Neural cell (in vitro differentiated cells): Measurements from ENCODE around the gene AHNAK. TPM values are rescaled to one million over a fixed set of nuclear protein-coding genes. Genes with fewer than 3 reads are reported as not detected.

Experiments used
- H2AFZ ChIP-seq: fragments of 200-600, 300-800 bp; sonication (generic), shearing (Covaris generic); 2 replicates; pipeline ENCODE4 v1.6.0; 2014; ENCODE audit warnings: low read depth, mild to moderate bottlenecking, antibody characterized with exemption, low read length, moderate library complexity
- H3F3A ChIP-seq: fragments of 200-600 bp; shearing (Covaris generic); 2 replicates; pipeline ENCODE4 v1.6.1; 2016; ENCODE audit warnings: mild to moderate bottlenecking, moderate library complexity, mixed read lengths, antibody characterized with exemption, low read length; ENCODE audit not compliant: insufficient read depth, poor library complexity, severe bottlenecking
- H3K27ac ChIP-seq: fragments of 200-600, 300-800 bp; sonication (generic), shearing (Covaris generic); 2 replicates; pipeline ENCODE4 v1.5.1; 2014; ENCODE audit warnings: mild to moderate bottlenecking, low read length, moderate library complexity
- H3K27me3 ChIP-seq: fragments of 300-800, 200-600 bp; sonication (generic), shearing (Covaris generic); 2 replicates; pipeline ENCODE4 v1.6.0; 2014; ENCODE audit warnings: mild to moderate bottlenecking, low read depth, low read length, moderate library complexity; ENCODE audit not compliant: insufficient read depth
- H3K36me3 ChIP-seq: fragments of 300-800, 200-600 bp; sonication (generic), shearing (Covaris generic); 2 replicates; pipeline ENCODE4 v1.5.1; 2014; ENCODE audit warnings: mild to moderate bottlenecking, antibody characterized with exemption, low read length, moderate library complexity; ENCODE audit not compliant: insufficient read depth
- H3K4me2 ChIP-seq: fragments of 300-800, 200-600 bp; sonication (generic), shearing (Covaris generic); 2 replicates; pipeline ENCODE4 v1.6.0; 2014; ENCODE audit warnings: mild to moderate bottlenecking, low read length
- H3K4me3 ChIP-seq: fragments of 300-800, 200-600 bp; sonication (generic), shearing (Covaris generic); 2 replicates; pipeline ENCODE4 v1.5.1; 2014; ENCODE audit warnings: mild to moderate bottlenecking, low read length, moderate library complexity
- H3K79me2 ChIP-seq: fragments of 200-600 bp; shearing (Covaris generic); replicated peaks from 2 replicates; pipeline ENCODE4 v1.6.0; 2014; ENCODE audit warnings: mild to moderate bottlenecking, low read length, moderate library complexity; ENCODE audit not compliant: insufficient read depth
- H3K9ac ChIP-seq: fragments of 300-800, 200-600 bp; sonication (generic), shearing (Covaris generic); 2 replicates; pipeline ENCODE4 v1.6.1; 2016; ENCODE audit warnings: mild to moderate bottlenecking, low read length, mixed read lengths
- H3K9me2 ChIP-seq: fragments of 200-600 bp; shearing (Covaris generic); 2 replicates; pipeline ENCODE4 v1.6.1; 2016; ENCODE audit warnings: mild to moderate bottlenecking, low read length, mixed read lengths; ENCODE audit not compliant: insufficient read depth
- H3K9me3 ChIP-seq: fragments of 200-600, 300-800 bp; sonication (generic), shearing (Covaris generic); 2 replicates; pipeline ENCODE4 v1.6.1; 2016; ENCODE audit warnings: mild to moderate bottlenecking, mixed run types, low read length, moderate library complexity, mixed read lengths
- H4K20me1 ChIP-seq: fragments of 200-600 bp; shearing (Covaris generic); 2 replicates; pipeline ENCODE4 v1.6.1; 2016; ENCODE audit warnings: mild to moderate bottlenecking, mixed run types; ENCODE audit not compliant: insufficient read depth
- CTCF ChIP-seq: fragments of 450-650 bp; IDR thresholded peaks from 2 replicates; pipeline ENCODE4 v1.5.1; 2014; ENCODE audit warnings: antibody characterized with exemption, mild to moderate bottlenecking, moderate library complexity; ENCODE audit not compliant: poor library complexity, severe bottlenecking
- EP300 ChIP-seq: fragments of 450-650 bp; conservative IDR thresholded peaks from 2 replicates; pipeline ENCODE4 v1.6.1; 2014; ENCODE audit warnings: antibody characterized with exemption, mild to moderate bottlenecking, moderate library complexity; ENCODE audit not compliant: poor library complexity, severe bottlenecking
- EZH2 ChIP-seq: fragments of 200-600, 300-800 bp; shearing (Covaris generic), sonication (generic); IDR thresholded peaks from 2 replicates; pipeline ENCODE4 v1.6.1; 2014; ENCODE audit warnings: antibody characterized with exemption, low read length, borderline replicate concordance, mild to moderate bottlenecking; ENCODE audit not compliant: insufficient read depth, poor library complexity, severe bottlenecking
- MXI1 ChIP-seq: fragments of 450-650 bp; conservative IDR thresholded peaks from 2 replicates; pipeline ENCODE4 v1.6.1; 2014; ENCODE audit warnings: antibody characterized with exemption, mild to moderate bottlenecking; ENCODE audit not compliant: poor library complexity, severe bottlenecking
- POLR2AphosphoS5 ChIP-seq: IDR thresholded peaks from 2 replicates; pipeline ENCODE4 v1.6.1; 2012
- RAD21 ChIP-seq: fragments of 450-650 bp; conservative IDR thresholded peaks from 2 replicates; pipeline ENCODE4 v1.6.1; 2014; ENCODE audit warnings: antibody characterized with exemption, mild to moderate bottlenecking, moderate library complexity
- SMC3 ChIP-seq: fragments of 450-650 bp; conservative IDR thresholded peaks from 2 replicates; pipeline ENCODE4 v1.6.1; 2014; ENCODE audit warnings: antibody characterized with exemption, mild to moderate bottlenecking, moderate library complexity; ENCODE audit not compliant: poor library complexity
- TAF1 ChIP-seq: IDR thresholded peaks from 2 replicates; pipeline ENCODE4 v1.6.1; 2012; ENCODE audit warnings: low read depth
- polyA plus RNA-seq: library from polyadenylated mRNA; depleted of rRNA; stranded (reverse); fragments of >200 nt; gene quantifications from 2 replicates; pipeline ENCODE4 v1.2.3, GENCODE V29; 2014
- TF ChIP-seq, protein P1 (sequence below): IDR thresholded peaks from 2 replicates; pipeline ENCODE4 v1.6.1; 2012; ENCODE audit warnings: borderline replicate concordance

AHNAK gene
- polyA plus RNA-seq, 1 donor from 2014 or later, result 0.11 TPM

GRCh38 chr11:62535802-62536201, 10.8 kb downstream of the AHNAK start:
- Histone ChIP-seq H2AFZ (no peak overlapping the region), H3K27ac (no peak overlapping the region), H3K79me2 (no peaks in the 10 kb centered on the region), H3K4me3 (no peak overlapping the region), H3K36me3 (no peaks in the 10 kb centered on the region), H3K4me2 (no peak overlapping the region), H3K9me3 (no peaks in the 10 kb centered on the region), H3K9ac (no peak overlapping the region), H3K27me3 (no peaks in the 10 kb centered on the region), H3K9me2 (no peaks in the 10 kb centered on the region), H3F3A (no peaks in the 10 kb centered on the region), H4K20me1 (no peaks in the 10 kb centered on the region)
- no peak for TF ChIP-seq RAD21
- no peak for TF ChIP-seq EP300
- no peak for TF ChIP-seq SMC3
- TF ChIP-seq MXI1, result no peak
- TF ChIP-seq, protein P1, sequence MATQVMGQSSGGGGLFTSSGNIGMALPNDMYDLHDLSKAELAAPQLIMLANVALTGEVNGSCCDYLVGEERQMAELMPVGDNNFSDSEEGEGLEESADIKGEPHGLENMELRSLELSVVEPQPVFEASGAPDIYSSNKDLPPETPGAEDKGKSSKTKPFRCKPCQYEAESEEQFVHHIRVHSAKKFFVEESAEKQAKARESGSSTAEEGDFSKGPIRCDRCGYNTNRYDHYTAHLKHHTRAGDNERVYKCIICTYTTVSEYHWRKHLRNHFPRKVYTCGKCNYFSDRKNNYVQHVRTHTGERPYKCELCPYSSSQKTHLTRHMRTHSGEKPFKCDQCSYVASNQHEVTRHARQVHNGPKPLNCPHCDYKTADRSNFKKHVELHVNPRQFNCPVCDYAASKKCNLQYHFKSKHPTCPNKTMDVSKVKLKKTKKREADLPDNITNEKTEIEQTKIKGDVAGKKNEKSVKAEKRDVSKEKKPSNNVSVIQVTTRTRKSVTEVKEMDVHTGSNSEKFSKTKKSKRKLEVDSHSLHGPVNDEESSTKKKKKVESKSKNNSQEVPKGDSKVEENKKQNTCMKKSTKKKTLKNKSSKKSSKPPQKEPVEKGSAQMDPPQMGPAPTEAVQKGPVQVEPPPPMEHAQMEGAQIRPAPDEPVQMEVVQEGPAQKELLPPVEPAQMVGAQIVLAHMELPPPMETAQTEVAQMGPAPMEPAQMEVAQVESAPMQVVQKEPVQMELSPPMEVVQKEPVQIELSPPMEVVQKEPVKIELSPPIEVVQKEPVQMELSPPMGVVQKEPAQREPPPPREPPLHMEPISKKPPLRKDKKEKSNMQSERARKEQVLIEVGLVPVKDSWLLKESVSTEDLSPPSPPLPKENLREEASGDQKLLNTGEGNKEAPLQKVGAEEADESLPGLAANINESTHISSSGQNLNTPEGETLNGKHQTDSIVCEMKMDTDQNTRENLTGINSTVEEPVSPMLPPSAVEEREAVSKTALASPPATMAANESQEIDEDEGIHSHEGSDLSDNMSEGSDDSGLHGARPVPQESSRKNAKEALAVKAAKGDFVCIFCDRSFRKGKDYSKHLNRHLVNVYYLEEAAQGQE, result no peak
- TF ChIP-seq EZH2, result no peak
- TF ChIP-seq POLR2AphosphoS5, result no peak
- no peak for TF ChIP-seq TAF1
- TF ChIP-seq CTCF, result no peak

- no peaks in the 10 kb centered on the region for H4K20me1 ChIP-seq
- H3K9me3 ChIP-seq, result no peaks in the 10 kb centered on the region
- no peaks in the 10 kb centered on the region for H3K36me3 ChIP-seq
- no peaks in the 10 kb centered on the region for H3K79me2 ChIP-seq
- H3K27me3 ChIP-seq, result no peaks in the 10 kb centered on the region
- no peaks in the 10 kb centered on the region for H3K9me2 ChIP-seq
- H3K27ac ChIP-seq, result no peak overlapping the region
- H3K9ac ChIP-seq, result no peak overlapping the region
- H2AFZ ChIP-seq, result no peak overlapping the region
- TF ChIP-seq RAD21 (no peak), POLR2AphosphoS5 (no peak), TAF1 (no peak), EZH2 (no peak), MXI1 (no peak), CTCF (no peak), EP300 (no peak), SMC3 (no peak)
- TF ChIP-seq, protein P1, result no peak
- H3F3A ChIP-seq, result no peaks in the 10 kb centered on the region
- no peak overlapping the region for H3K4me3 ChIP-seq
- H3K4me2 ChIP-seq, result no peak overlapping the region
These were observed 11.6 kb downstream of the AHNAK start for GRCh38 chr11:62534779-62535545.
